AG04450 (cell line): ENCODE results near the gene ADAMTS3. TPM values are rescaled to one million over a fixed set of nuclear protein-coding genes. Genes with fewer than 3 reads are reported as not detected.

Experiments used
- CTCF ChIA-PET: fragments of 300-600, 350-600 bp; formaldehyde crosslinking; extraction: SDS; loops from one replicate; lab custom pipeline; 2022; ENCODE audit warnings: antibody characterized with exemption, inconsistent platforms; lab: Charles Lee
- POLR2A ChIA-PET: fragments of 350-600 bp; formaldehyde crosslinking; extraction: SDS; loops from one replicate; lab custom pipeline; 2021; ENCODE audit warnings: antibody characterized with exemption, inconsistent platforms; lab: Yijun Ruan, JAX
- DNase-seq: peaks from one replicate; pipeline ENCODE4 v3.0.0-alpha.2; 2011; ENCODE audit warnings: low read depth, low spot score
- H3K27ac ChIP-seq: one replicate; pipeline ENCODE4 v1.5.1; 2012; ENCODE audit warnings: low read depth, low read length, control low read depth
- H3K27me3 ChIP-seq: one replicate; pipeline ENCODE4 v1.6.0; 2012; ENCODE audit warnings: low read length; ENCODE audit not compliant: control insufficient read depth, insufficient read depth
- H3K4me3 ChIP-seq: 2 replicates; pipeline ENCODE4 v1.5.1; 2011; ENCODE audit warnings: mild to moderate bottlenecking, low read depth, low read length, control low read depth
- H3K9me3 ChIP-seq: 2 replicates; pipeline ENCODE4 v1.5.1; 2012; ENCODE audit warnings: low read length; ENCODE audit not compliant: control insufficient read depth, insufficient read depth
- polyA plus RNA-seq: library from polyadenylated mRNA; depleted of rRNA; stranded (reverse); fragments of >200 nt; gene quantifications from 2 replicates; pipeline ENCODE4 v1.2.3, GENCODE V29; 2011
- TF ChIP-seq, protein P1 (sequence below): IDR thresholded peaks from 2 replicates; pipeline ENCODE4 v1.5.1; 2011; ENCODE audit warnings: low read depth, low read length, control low read depth, inconsistent platforms

ADAMTS3 gene
- polyA plus RNA-seq, 1 experiment, result 0.77 TPM

DNA sequence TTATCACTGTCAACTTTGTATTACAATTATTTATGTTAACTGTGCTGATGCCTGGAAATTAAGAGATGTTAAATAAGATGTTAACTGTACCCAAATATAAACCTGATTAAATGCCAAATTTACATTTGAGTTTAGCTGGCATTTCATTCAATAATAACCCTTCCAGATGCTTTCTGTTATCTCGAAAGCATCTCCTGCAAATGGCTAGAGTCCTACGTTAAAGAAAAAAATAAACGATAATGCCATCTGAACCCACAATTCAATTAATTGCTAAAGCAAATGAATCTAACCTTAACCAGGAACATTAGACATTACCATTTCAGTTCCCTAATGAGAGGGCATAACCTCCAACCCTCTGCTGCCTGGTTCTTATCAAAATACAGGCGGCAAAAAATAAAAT lies 145.0 kb downstream of the ADAMTS3 start:
- TF ChIP-seq, protein P1, sequence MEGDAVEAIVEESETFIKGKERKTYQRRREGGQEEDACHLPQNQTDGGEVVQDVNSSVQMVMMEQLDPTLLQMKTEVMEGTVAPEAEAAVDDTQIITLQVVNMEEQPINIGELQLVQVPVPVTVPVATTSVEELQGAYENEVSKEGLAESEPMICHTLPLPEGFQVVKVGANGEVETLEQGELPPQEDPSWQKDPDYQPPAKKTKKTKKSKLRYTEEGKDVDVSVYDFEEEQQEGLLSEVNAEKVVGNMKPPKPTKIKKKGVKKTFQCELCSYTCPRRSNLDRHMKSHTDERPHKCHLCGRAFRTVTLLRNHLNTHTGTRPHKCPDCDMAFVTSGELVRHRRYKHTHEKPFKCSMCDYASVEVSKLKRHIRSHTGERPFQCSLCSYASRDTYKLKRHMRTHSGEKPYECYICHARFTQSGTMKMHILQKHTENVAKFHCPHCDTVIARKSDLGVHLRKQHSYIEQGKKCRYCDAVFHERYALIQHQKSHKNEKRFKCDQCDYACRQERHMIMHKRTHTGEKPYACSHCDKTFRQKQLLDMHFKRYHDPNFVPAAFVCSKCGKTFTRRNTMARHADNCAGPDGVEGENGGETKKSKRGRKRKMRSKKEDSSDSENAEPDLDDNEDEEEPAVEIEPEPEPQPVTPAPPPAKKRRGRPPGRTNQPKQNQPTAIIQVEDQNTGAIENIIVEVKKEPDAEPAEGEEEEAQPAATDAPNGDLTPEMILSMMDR, result no peak
- no peak for DNase-seq
- Histone ChIP-seq H3K4me3 (no peak overlapping the region), H3K27me3 (no peaks in the 10 kb centered on the region), H3K9me3 (no peaks in the 10 kb centered on the region), H3K27ac (no peak overlapping the region)
- ChIA-PET POLR2A (no interaction called here), CTCF (no interaction called here)

DNA sequence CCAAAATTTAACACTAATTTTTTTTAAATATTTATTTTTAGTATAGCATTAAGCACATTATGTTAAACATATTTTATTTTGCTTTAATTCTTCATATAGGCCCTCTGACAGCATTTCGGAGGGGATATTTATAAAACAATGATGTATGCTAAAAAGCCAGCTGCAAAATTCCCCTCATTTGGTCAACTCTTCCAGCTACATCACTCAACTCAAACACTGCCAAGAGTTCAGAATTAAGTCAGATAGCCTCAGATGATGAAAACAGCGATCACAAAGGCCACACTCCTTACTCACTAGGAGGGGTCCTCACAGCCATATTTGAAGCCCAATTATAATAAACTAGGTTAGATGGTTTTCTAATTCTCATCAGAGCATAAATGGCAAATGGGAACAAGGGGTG lies 146.6 kb downstream of the ADAMTS3 start:
- no peak for DNase-seq
- TF ChIP-seq, protein P1, result no peak
- Histone ChIP-seq H3K27me3 (no peaks in the 10 kb centered on the region), H3K4me3 (no peak overlapping the region), H3K9me3 (no peaks in the 10 kb centered on the region), H3K27ac (no peak overlapping the region)
- CTCF ChIA-PET, result no interaction called here
- POLR2A ChIA-PET, result no interaction called here

DNA sequence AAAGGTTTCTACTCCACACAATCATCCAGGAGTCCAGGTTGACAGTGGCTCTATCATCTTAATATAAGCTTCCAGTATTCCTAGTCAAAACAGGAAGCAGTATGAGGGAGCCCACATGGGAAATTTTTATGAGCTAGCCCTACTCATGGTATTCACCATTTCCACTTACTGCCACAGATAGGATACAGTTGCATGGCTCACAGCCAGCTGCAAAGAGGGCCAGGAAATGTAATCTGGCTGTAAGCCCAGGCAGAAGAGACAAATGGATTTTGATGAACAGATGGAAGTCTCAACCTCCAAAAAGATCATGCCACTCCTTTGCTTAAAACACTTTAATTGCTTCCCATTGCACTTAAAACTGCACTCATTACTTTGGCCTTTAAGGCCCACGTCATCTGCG lies 150.6 kb downstream of the ADAMTS3 start:
- ChIA-PET POLR2A (no interaction called here), CTCF (interaction anchor here (0.9 kb wide), 1 partner anchor 92 kb away, joined by 5 read pairs; no protein-coding TSS in a partner anchor)
- Histone ChIP-seq H3K27ac (no peak overlapping the region), H3K27me3 (no peaks in the 10 kb centered on the region), H3K4me3 (no peak overlapping the region), H3K9me3 (no peaks in the 10 kb centered on the region)
- TF ChIP-seq, protein P1, result no peak
- peak; percentile 7 for DNase-seq

DNA sequence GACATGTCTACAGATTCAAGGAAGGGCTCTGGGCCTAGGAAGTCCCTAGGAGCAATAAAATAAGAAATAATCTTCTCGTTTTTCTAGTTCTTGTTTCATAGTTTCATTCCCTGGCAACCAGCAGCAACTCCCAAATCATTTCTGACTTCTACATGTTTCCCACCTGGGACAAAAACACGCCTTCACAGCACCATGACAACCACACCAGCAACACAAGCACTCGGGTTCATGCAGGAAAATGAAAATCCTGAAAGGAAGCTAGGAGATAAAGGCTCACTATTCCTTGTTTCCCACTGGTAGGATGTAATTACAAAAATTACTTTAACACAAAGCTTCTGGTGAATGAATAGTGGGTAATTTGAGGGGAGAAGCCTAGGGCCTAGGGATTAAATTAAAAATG lies 158.9 kb downstream of the ADAMTS3 start:
- TF ChIP-seq, protein P1, result no peak
- Histone ChIP-seq H3K27ac (no peak overlapping the region), H3K4me3 (no peak overlapping the region), H3K9me3 (no peaks in the 10 kb centered on the region), H3K27me3 (no peaks in the 10 kb centered on the region)
- DNase-seq, result no peak
- ChIA-PET CTCF (no interaction called here), POLR2A (no interaction called here)

DNA sequence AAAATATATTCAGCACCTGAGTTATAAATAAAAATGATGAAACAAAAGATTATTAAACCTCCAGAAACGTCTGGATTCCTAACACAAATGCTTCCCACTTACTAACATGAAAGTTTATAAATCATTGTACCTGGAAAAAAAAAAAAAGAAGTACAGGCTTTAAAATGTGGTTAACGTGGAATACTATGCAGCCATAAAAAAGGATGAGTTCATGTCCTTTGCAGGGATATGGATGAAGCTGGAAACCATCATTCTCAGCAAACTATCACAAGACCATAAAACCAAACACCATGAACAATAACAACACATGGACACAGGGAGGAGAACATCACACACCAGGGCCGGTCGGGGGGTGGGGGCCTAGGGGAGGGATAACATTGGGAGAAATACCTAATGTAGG lies 160.5 kb downstream of the ADAMTS3 start:
- DNase-seq, result no peak
- TF ChIP-seq, protein P1, result no peak
- no peaks in the 10 kb centered on the region for H3K9me3 ChIP-seq
- no peak overlapping the region for H3K27ac ChIP-seq
- no peak overlapping the region for H3K4me3 ChIP-seq
- POLR2A ChIA-PET, result interaction anchor here (0.7 kb wide), 1 partner anchor 133 kb away, joined by 5 read pairs; no protein-coding TSS in a partner anchor
- no peaks in the 10 kb centered on the region for H3K27me3 ChIP-seq
- CTCF ChIA-PET, result no interaction called here
